GM12878 (cell line): ENCODE data around the gene RAB4B. TPM values are rescaled to one million over a fixed set of nuclear protein-coding genes. Genes with fewer than 3 reads are reported as not detected.

Experiments used
- ATAC-seq: fragments of 200-7000 bp; cut with Tn5 transposase; 3 replicates; pipeline ENCODE4 v1.9.1; 2020; ENCODE audit warnings: mild to moderate bottlenecking, moderate library complexity
- BruUV-seq: library from RNA; stranded (reverse); fragments of 400-500 nt; replicated peaks from 2 replicates; lab custom pipeline; 2021; lab: Mats Ljungman, UMichigan
- CTCF ChIA-PET: fragments of 300-600 bp; sonication (Branson Sonifier 250); formaldehyde crosslinking; extraction: SDS; loops from one replicate; lab custom pipeline; 2021; ENCODE audit warnings: inconsistent platforms; lab: Yijun Ruan, JAX
- POLR2A ChIA-PET: fragments of 350-600 bp; formaldehyde crosslinking; extraction: SDS; loops from one replicate; lab custom pipeline; 2021; ENCODE audit warnings: inconsistent platforms; lab: Charles Lee
- RAD21 ChIA-PET: fragments of 300-600 bp; sonication (Branson Sonifier 250); formaldehyde crosslinking; loops from one replicate; lab custom pipeline; 2023; ENCODE audit warnings: antibody characterized with exemption; ENCODE audit not compliant: unreplicated experiment; lab: Charles Lee
- SMC1A ChIA-PET: fragments of 300-600 bp; sonication (Branson Sonifier 250); formaldehyde crosslinking; loops from one replicate; lab custom pipeline; 2023; ENCODE audit not compliant: unreplicated experiment, uncharacterized antibody; lab: Charles Lee
- DNase-seq: peaks from one replicate; pipeline ENCODE4 v3.0.0-alpha.2; 2011; ENCODE audit warnings: low read depth, low spot score
- FAIRE-seq: peaks from 3 replicates; lab custom pipeline; 2011; peaks lifted over from hg19 to GRCh38; lab: Jason Lieb, UNC
- H2AFZ ChIP-seq: 2 replicates; pipeline ENCODE4 v1.6.0; 2011; ENCODE audit warnings: low read depth, low read length, control low read depth; ENCODE audit not compliant: control insufficient read depth
- H3K27ac ChIP-seq: 2 replicates; pipeline ENCODE4 v1.5.1; 2011; ENCODE audit warnings: control low read depth; ENCODE audit not compliant: control insufficient read depth, insufficient read depth
- H3K27me3 ChIP-seq, 2 experiments: replicated peaks in 1 of 2; 2 replicates each; pipeline versions ENCODE4 v1.6.0 to v1.6.1; 2011; ENCODE audit warnings: low read length in 1 of 2; ENCODE audit not compliant: control insufficient read depth in 2 of 2, insufficient read depth in 2 of 2
- H3K36me3 ChIP-seq, 2 experiments: 2 replicates each; pipeline ENCODE4 v1.5.1; 2011; ENCODE audit warnings: low read length in 1 of 2; ENCODE audit not compliant: control insufficient read depth in 2 of 2, insufficient read depth in 2 of 2
- H3K4me1 ChIP-seq: 2 replicates; pipeline ENCODE4 v1.6.1; 2011; ENCODE audit warnings: mild to moderate bottlenecking, low read length, moderate library complexity, mixed read lengths; ENCODE audit not compliant: control insufficient read depth, insufficient read depth
- H3K4me2 ChIP-seq: 2 replicates; pipeline ENCODE4 v1.6.0; 2011; ENCODE audit warnings: control low read depth; ENCODE audit not compliant: control insufficient read depth, insufficient read depth
- H3K4me3 ChIP-seq: fragments of 200-600 bp; sonication (generic); 2 replicates; pipeline ENCODE4 v1.5.1; 2016
- H3K79me2 ChIP-seq: 2 replicates; pipeline ENCODE4 v1.6.0; 2011; ENCODE audit warnings: low read length; ENCODE audit not compliant: control insufficient read depth, insufficient read depth
- H3K9ac ChIP-seq: 2 replicates; pipeline ENCODE4 v1.8.0; 2011; ENCODE audit warnings: low read length, control low read depth, mixed read lengths; ENCODE audit not compliant: control insufficient read depth, insufficient read depth
- H3K9me3 ChIP-seq: replicated peaks from 3 replicates; pipeline ENCODE4 v1.5.1; 2011; ENCODE audit warnings: mild to moderate bottlenecking, low read length; ENCODE audit not compliant: control insufficient read depth, insufficient read depth
- H4K20me1 ChIP-seq: 2 replicates; pipeline ENCODE4 v1.6.0; 2011; ENCODE audit not compliant: control insufficient read depth, insufficient read depth
- BACH1 ChIP-seq: fragments of 450-650 bp; IDR thresholded peaks from 2 replicates; pipeline ENCODE4 v1.6.1; 2017; ENCODE audit warnings: mild to moderate bottlenecking, borderline replicate concordance
- BCL11A ChIP-seq: IDR thresholded peaks from 2 replicates; pipeline ENCODE4 v1.6.1; 2011; ENCODE audit warnings: low read depth, low read length
- HSF1 ChIP-seq: fragments of 150-350 bp; IDR thresholded peaks from 2 replicates; pipeline ENCODE4 v1.6.1; 2014; ENCODE audit warnings: mild to moderate bottlenecking, low read depth, low read length
- KDM1A ChIP-seq: fragments of 200-600 bp; sonication (generic); IDR thresholded peaks from 2 replicates; pipeline ENCODE4 v1.6.1; 2016; ENCODE audit warnings: borderline replicate concordance
- NR2C2 ChIP-seq: IDR thresholded peaks from 2 replicates; pipeline ENCODE4 v1.6.1; 2011; ENCODE audit warnings: borderline replicate concordance, low read depth; ENCODE audit not compliant: control insufficient read depth, insufficient read length
- RB1 ChIP-seq: fragments of 450-650 bp; formaldehyde crosslinking; IDR thresholded peaks from 2 replicates; pipeline ENCODE4 v1.6.1; 2017; ENCODE audit warnings: mild to moderate bottlenecking, borderline replicate concordance
- RUNX3 ChIP-seq: IDR thresholded peaks from 2 replicates; pipeline ENCODE4 v1.6.1; 2012; ENCODE audit warnings: low read length, inconsistent platforms
- STAT1 ChIP-seq: fragments of 450-650 bp; conservative IDR thresholded peaks from 2 replicates; pipeline ENCODE4 v1.6.1; 2014; ENCODE audit warnings: antibody characterized with exemption, mild to moderate bottlenecking
- WGBS: methylation state at CpG from one replicate; pipeline ENCODE4 v1.1.6; 2016; ENCODE audit warnings: low lambda C conversion rate; ENCODE audit not compliant: insufficient replicate concordance, insufficient coverage; ENCODE audit errors: missing lambda C conversion rate; 5-methylcytosine and 5-hydroxymethylcytosine counted together
- in situ Hi-C: fragments of 300-500 bp; cut with MboI; formaldehyde crosslinking; loops from 9 replicates; pipeline ENCODE4 v1.14.3; 2018; ENCODE audit warnings: mixed read lengths
- intact Hi-C: fragments of 100-400 bp; cut with micrococcal nuclease; formaldehyde crosslinking; loops from one replicate; pipeline ENCODE4 v1.14.2; 2022; ENCODE audit not compliant: unreplicated experiment
- polyA plus RNA-seq, 11 experiments: library from polyadenylated mRNA; depleted of rRNA in 4 of 11; unstranded in 6 of 11; stranded (reverse) in 5 of 11; fragments of >200 nt; fragmentation: Nextera tagmentation in 4 of 11; fragmentation: Illumina TruSeq in 1 of 11; extraction: Ambion mirVana in 4 of 11; extraction: Trizol in 1 of 11; gene quantifications; 1 replicate in 1 of 11; 2 replicates in 10 of 11; pipeline versions ENCODE4 v1.2.1 to v1.2.3, GENCODE V29; 2011 to 2016; ENCODE audit warnings: inconsistent platforms in 2 of 11, missing spikeins in 2 of 11, low read depth in 1 of 11
- total RNA-seq, 4 experiments: library from RNA; depleted of rRNA in 3 of 4; stranded (reverse); fragments of >200 nt in 3 of 4; fragmentation: Illumina TruSeq in 1 of 4; extraction: Trizol in 1 of 4; gene quantifications; 2 replicates each; pipeline versions ENCODE4 v1.2.1 to v1.2.3, GENCODE V29; 2013 to 2021
- TF ChIP-seq, protein P1 (sequence below): fragments of 450-650 bp; IDR thresholded peaks from 2 replicates; pipeline ENCODE4 v1.6.1; 2014; ENCODE audit warnings: mild to moderate bottlenecking

The RAB4B gene
- total and polyA plus RNA-seq, 10 of the 15 experiments (the other 5 are each of a cell fraction or from before 2014, with no cell fraction given): 0.60 to 51.5 (median 27.7) TPM

- ChIA-PET POLR2A (interaction anchor here (0.6 to 8.1 kb wide), 7 partner anchors 15 to 844 kb away, joined by 3 to 331 read pairs (median 3); partner anchors contain the start of genes ACTMAP, EGLN2 and SNRPA), RAD21 (interaction anchor here (0.7 to 7.6 kb wide), 2 partner anchors 24 to 201 kb away, joined by 3 to 291 read pairs; partner anchors contain the start of genes ACTMAP and SNRPA), SMC1A (interaction anchor here (0.9 to 11.2 kb wide), 3 partner anchors 22 to 28 kb away, joined by 3 to 256 read pairs (median 3); partner anchors contain the start of genes ACTMAP, EGLN2 and SNRPA), CTCF (interaction anchor here (1.0 to 1.2 kb wide), 2 partner anchors 17 to 32 kb away, joined by 3 read pairs; no protein-coding TSS in a partner anchor)
- WGBS: 94% methylated on average over 9 of the region's 9 CpGs
- no peaks in the 10 kb centered on the region for H4K20me1 ChIP-seq
- no peaks in the 10 kb centered on the region for H3K36me3 ChIP-seq
- peaks cover 2% of the 10 kb centered on the region for H3K9me3 ChIP-seq
- DNase-seq (no peak), FAIRE-seq (no peak), ATAC-seq (no peak)
- in situ Hi-C loops: no loop called here
- peaks cover 26% of the 10 kb centered on the region for H3K4me1 ChIP-seq
- peaks cover 7% of the 10 kb centered on the region for H3K79me2 ChIP-seq
- no TSS peak for BruUV-seq
- H3K4me3 ChIP-seq: no peak within 1 kb of the TSS
- no peak within 1 kb of the TSS for H3K9ac ChIP-seq
- no peaks in the 10 kb centered on the region for H3K27me3 ChIP-seq
- intact Hi-C loops: no loop called here
- no peak within 1 kb of the TSS for H2AFZ ChIP-seq
- H3K4me2 ChIP-seq: no peak within 1 kb of the TSS; the same call in 1 of the 2 replicates
- TF ChIP-seq RUNX3 (peak; percentile 8; the same call in 1 of the 2 replicates), NR2C2 (no peak)
- H3K27ac ChIP-seq: no peak within 1 kb of the TSS
Observed at GRCh38 chr19:40774916-40775631, 3.0 kb upstream of the RAB4B start, which contains the start of gene MIA. Gene MIA, plus strand, starts transcription at chr19:40775521. Its CDS starts 22 bp downstream, at chr19:40775543.

DNA sequence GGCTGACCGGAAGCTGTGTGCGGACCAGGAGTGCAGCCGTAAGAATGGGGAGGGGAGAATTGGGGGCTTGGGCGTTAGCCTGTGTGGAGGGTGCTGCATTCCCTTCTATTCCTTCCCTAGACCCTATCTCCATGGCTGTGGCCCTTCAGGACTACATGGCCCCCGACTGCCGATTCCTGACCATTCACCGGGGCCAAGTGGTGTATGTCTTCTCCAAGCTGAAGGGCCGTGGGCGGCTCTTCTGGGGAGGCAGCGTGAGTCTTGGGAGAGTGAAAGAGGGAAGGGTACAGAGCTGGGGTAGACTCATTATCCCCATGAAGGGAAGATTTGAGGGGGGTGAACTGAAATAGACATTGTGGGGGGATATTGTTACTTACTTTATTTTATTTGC, 2.4 kb upstream of the RAB4B start:
- ChIA-PET POLR2A (interaction anchor here (0.8 to 8.1 kb wide), 5 partner anchors 17 to 60 kb away, joined by 3 to 331 read pairs (median 3); partner anchors contain the start of genes ACTMAP, COQ8B, EGLN2 and ITPKC), SMC1A (interaction anchor here (0.6 to 11.2 kb wide), 4 partner anchors 23 to 675 kb away, joined by 3 to 256 read pairs (median 8); partner anchors contain the start of genes ACTMAP, COQ8B, EGLN2 and ITPKC), RAD21 (interaction anchor here (0.7 to 7.6 kb wide), 3 partner anchors 24 to 201 kb away, joined by 3 to 291 read pairs (median 25); partner anchors contain the start of genes ACTMAP and SNRPA), CTCF (interaction anchor here (1.0 to 4.6 kb wide), 5 partner anchors 17 to 112 kb away, joined by 3 to 72 read pairs (median 3); partner anchors contain the start of genes ACTMAP and SNRPA)
- peaks cover 11% of the 10 kb centered on the region for H3K79me2 ChIP-seq
- intact Hi-C loops (no loop called here), in situ Hi-C loops (no loop called here)
- no peak overlapping the region for H3K4me2 ChIP-seq
- H3K36me3 ChIP-seq: no peaks in the 10 kb centered on the region
- 95% methylated on average over 9 of the region's 10 CpGs for WGBS
- no peaks in the 10 kb centered on the region for H3K27me3 ChIP-seq
- FAIRE-seq (no peak), ATAC-seq (no peak), DNase-seq (no peak)
- no peak overlapping the region for H2AFZ ChIP-seq
- no peaks in the 10 kb centered on the region for H4K20me1 ChIP-seq
- peaks cover 31% of the 10 kb centered on the region for H3K4me1 ChIP-seq
- no TSS peak for BruUV-seq
- no peak overlapping the region for H3K4me3 ChIP-seq
- peaks cover 2% of the 10 kb centered on the region for H3K9me3 ChIP-seq
- no peak overlapping the region for H3K9ac ChIP-seq
- no peak overlapping the region for H3K27ac ChIP-seq
- TF ChIP-seq, protein P1, sequence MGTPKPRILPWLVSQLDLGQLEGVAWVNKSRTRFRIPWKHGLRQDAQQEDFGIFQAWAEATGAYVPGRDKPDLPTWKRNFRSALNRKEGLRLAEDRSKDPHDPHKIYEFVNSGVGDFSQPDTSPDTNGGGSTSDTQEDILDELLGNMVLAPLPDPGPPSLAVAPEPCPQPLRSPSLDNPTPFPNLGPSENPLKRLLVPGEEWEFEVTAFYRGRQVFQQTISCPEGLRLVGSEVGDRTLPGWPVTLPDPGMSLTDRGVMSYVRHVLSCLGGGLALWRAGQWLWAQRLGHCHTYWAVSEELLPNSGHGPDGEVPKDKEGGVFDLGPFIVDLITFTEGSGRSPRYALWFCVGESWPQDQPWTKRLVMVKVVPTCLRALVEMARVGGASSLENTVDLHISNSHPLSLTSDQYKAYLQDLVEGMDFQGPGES: no peak
- TF ChIP-seq KDM1A: no peak
- no peak for TF ChIP-seq BCL11A
- no peak for TF ChIP-seq BACH1
- no peak for TF ChIP-seq RB1
- no peak for TF ChIP-seq HSF1
- no peak for TF ChIP-seq STAT1
